PFSK-1 (cell line): ENCODE data around the gene PPM1M.

Experiments used
- FOXP2 ChIP-seq: optimal IDR thresholded peaks from 2 replicates; pipeline ENCODE3; 2011; ENCODE audit warnings: borderline replicate concordance, control low read depth, inconsistent platforms; ENCODE audit not compliant: insufficient read depth; ENCODE audit errors: extremely low read length, extremely low read depth
- POLR2AphosphoS5 ChIP-seq: IDR thresholded peaks from 2 replicates; pipeline ENCODE4 v1.6.1; 2012; ENCODE audit warnings: low read depth, mild to moderate bottlenecking, control low read depth, low read length, moderate library complexity
- SIN3A ChIP-seq: IDR thresholded peaks from 2 replicates; pipeline ENCODE4 v1.6.1; 2012; ENCODE audit warnings: mild to moderate bottlenecking, low read length, moderate library complexity, borderline replicate concordance; ENCODE audit not compliant: insufficient read depth
- TAF1 ChIP-seq: IDR thresholded peaks from 2 replicates; pipeline ENCODE4 v1.6.1; 2012; ENCODE audit warnings: low read length, control low read depth, borderline replicate concordance; ENCODE audit not compliant: insufficient read depth
- TF ChIP-seq, protein P1 (sequence below), 2 experiments: IDR thresholded peaks; 2 replicates each; pipeline versions ENCODE4 v1.6.1 to v1.8.0; 2011 to 2012; ENCODE audit warnings: low read depth in 2 of 2, low read length in 2 of 2, control low read depth in 1 of 2, inconsistent platforms in 1 of 2, mild to moderate bottlenecking in 1 of 2, moderate library complexity in 1 of 2; ENCODE audit not compliant: insufficient read depth in 1 of 2

Gene PPM1M

GRCh38 chr3:52215351-52215750 is 30.2 kb upstream of the PPM1M start:
- TF ChIP-seq POLR2AphosphoS5 (no peak), FOXP2 (no peak), SIN3A (no peak), TAF1 (no peak)
- TF ChIP-seq, protein P1, sequence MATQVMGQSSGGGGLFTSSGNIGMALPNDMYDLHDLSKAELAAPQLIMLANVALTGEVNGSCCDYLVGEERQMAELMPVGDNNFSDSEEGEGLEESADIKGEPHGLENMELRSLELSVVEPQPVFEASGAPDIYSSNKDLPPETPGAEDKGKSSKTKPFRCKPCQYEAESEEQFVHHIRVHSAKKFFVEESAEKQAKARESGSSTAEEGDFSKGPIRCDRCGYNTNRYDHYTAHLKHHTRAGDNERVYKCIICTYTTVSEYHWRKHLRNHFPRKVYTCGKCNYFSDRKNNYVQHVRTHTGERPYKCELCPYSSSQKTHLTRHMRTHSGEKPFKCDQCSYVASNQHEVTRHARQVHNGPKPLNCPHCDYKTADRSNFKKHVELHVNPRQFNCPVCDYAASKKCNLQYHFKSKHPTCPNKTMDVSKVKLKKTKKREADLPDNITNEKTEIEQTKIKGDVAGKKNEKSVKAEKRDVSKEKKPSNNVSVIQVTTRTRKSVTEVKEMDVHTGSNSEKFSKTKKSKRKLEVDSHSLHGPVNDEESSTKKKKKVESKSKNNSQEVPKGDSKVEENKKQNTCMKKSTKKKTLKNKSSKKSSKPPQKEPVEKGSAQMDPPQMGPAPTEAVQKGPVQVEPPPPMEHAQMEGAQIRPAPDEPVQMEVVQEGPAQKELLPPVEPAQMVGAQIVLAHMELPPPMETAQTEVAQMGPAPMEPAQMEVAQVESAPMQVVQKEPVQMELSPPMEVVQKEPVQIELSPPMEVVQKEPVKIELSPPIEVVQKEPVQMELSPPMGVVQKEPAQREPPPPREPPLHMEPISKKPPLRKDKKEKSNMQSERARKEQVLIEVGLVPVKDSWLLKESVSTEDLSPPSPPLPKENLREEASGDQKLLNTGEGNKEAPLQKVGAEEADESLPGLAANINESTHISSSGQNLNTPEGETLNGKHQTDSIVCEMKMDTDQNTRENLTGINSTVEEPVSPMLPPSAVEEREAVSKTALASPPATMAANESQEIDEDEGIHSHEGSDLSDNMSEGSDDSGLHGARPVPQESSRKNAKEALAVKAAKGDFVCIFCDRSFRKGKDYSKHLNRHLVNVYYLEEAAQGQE (IDR thresholded peaks at IDR 0.05; ENCODE audit: insufficient read depth in 1 of 2, low read depth in 2 of 2, low read length in 2 of 2): no peak

GRCh38 chr3:52216585-52217408 is 28.8 kb upstream of the PPM1M start:
- TF ChIP-seq SIN3A: peak; percentile 73; the same call in 1 of the 2 replicates
- no peak for TF ChIP-seq TAF1
- TF ChIP-seq, protein P1 (IDR thresholded peaks at IDR 0.05; ENCODE audit: insufficient read depth in 1 of 2, low read depth in 2 of 2, low read length in 2 of 2): peak in 1 of 2 experiments; percentile 40; a peak in 1 of 4 replicates

- TF ChIP-seq TAF1: no peak
- no peak for TF ChIP-seq SIN3A
- TF ChIP-seq, protein P1 (IDR thresholded peaks at IDR 0.05; ENCODE audit: insufficient read depth in 1 of 2, low read depth in 2 of 2, low read length in 2 of 2): no peak
- TF ChIP-seq POLR2AphosphoS5: no peak
These were observed 28.2 kb upstream of the PPM1M start for GRCh38 chr3:52217409-52217805.

- TF ChIP-seq, protein P1 (IDR thresholded peaks at IDR 0.05; ENCODE audit: insufficient read depth in 1 of 2, low read depth in 2 of 2, low read length in 2 of 2): no peak
- TF ChIP-seq FOXP2 (no peak), SIN3A (no peak), TAF1 (no peak)
These were observed 27.5 kb upstream of the PPM1M start for GRCh38 chr3:52218026-52218425.

GRCh38 chr3:52218454-52218853 is 27.1 kb upstream of the PPM1M start:
- TF ChIP-seq POLR2AphosphoS5: no peak
- TF ChIP-seq, protein P1 (IDR thresholded peaks at IDR 0.05; ENCODE audit: insufficient read depth in 1 of 2, low read depth in 2 of 2, low read length in 2 of 2): no peak
- TF ChIP-seq TAF1: no peak
- TF ChIP-seq SIN3A: no peak
- TF ChIP-seq FOXP2: no peak
